Psoas muscle (tissue), 8 donors: ENCODE results near the gene SSC4D. TPM values are rescaled to one million over a fixed set of nuclear protein-coding genes. Genes with fewer than 3 reads are reported as not detected.

Experiments
- ATAC-seq, 4 donors: fragments of 200-7000 bp; cut with Tn5 transposase; one replicate each; pipeline ENCODE4 v1.9.1; 2020; ENCODE audit warnings: moderate library complexity in 3 of 4, mild to moderate bottlenecking in 2 of 4
- DNase-seq, 2 donors: peaks; one replicate each; pipeline ENCODE4 v3.0.0-alpha.2; 2020
- H3K27ac ChIP-seq: fragments of 200-600 bp; one replicate; pipeline ENCODE4 v1.8.0; 2022
- H3K27me3 ChIP-seq, 3 donors: fragments of 200-600 bp in 1 of 3; one replicate each; pipeline versions ENCODE4 v1.6.1 to v1.8.0; 2013 to 2022; ENCODE audit warnings: low read length in 2 of 3, mild to moderate bottlenecking in 2 of 3, moderate library complexity in 1 of 3; ENCODE audit not compliant: insufficient read depth in 3 of 3
- H3K36me3 ChIP-seq, 2 donors: fragments of 200-600 bp in 1 of 2; one replicate each; pipeline versions ENCODE4 v1.6.1 to v1.8.0; 2013 to 2022; ENCODE audit warnings: low read depth in 1 of 2, mild to moderate bottlenecking in 1 of 2, moderate library complexity in 1 of 2; ENCODE audit not compliant: insufficient read depth in 1 of 2
- H3K4me1 ChIP-seq: fragments of 200-600 bp; one replicate; pipeline ENCODE4 v1.8.0; 2022
- H3K4me3 ChIP-seq: fragments of 200-600 bp; one replicate; pipeline ENCODE4 v1.8.0; 2022; ENCODE audit warnings: mild to moderate bottlenecking
- H3K9me3 ChIP-seq: fragments of 200-600 bp; one replicate; pipeline ENCODE4 v1.8.0; 2022
- WGBS, 3 donors: extraction: QIAGEN DNeasy Blood & Tissue Kit; methylation state at CpG; one replicate each; pipeline versions ENCODE4 v1.1.6 to v1.1.7; 2013; 5-methylcytosine and 5-hydroxymethylcytosine counted together
- intact Hi-C, 2 donors: fragments of 100-400 bp; cut with DNase I; formaldehyde crosslinking; loops; one replicate each; pipeline versions ENCODE4 v1.11.0 to v1.14.2; 2022
- polyA plus RNA-seq, 3 donors: library from polyadenylated mRNA; stranded (reverse); fragments of 200-250 nt; gene quantifications; one replicate each; pipeline ENCODE4 v1.2.3, GENCODE V29; 2013
- total RNA-seq, 4 donors: library from RNA; stranded (reverse); fragmentation: NEBNext Ultra II Directional in 2 of 4; extraction: Animal tissue kit (Norgen Biotek cat#: 25700) in 2 of 4; gene quantifications; one replicate each; pipeline versions ENCODE4 v1.2.1 to v1.2.4, GENCODE V29; 2021 to 2023
- TF ChIP-seq, protein P1 (sequence below): fragments of 200-600 bp; IDR thresholded peaks from one replicate; pipeline ENCODE4 v1.8.0; 2022; ENCODE audit warnings: antibody characterized with exemption
- donor health status: healthy with polysubstance abuse.
- donor health status: DM: no; HTN: no; CAD: no; lungs with moderate emphysema.
- donor health status: Bipolar disorder and iron deficiency.
- donor health status: healthy.
- donor health status: DM: yes; HTN: yes; CAD: no.
- donor health status: DM: no; HTN: no; CAD: no.
- donor health status: DM: no; HTN: no; CAD: no.
- donor health status: DM: yes; HTN: yes; CAD: no.

Gene SSC4D
- total and polyA plus RNA-seq, 7 donors, result 0.79 to 3.3 (median 1.0) TPM

DNA sequence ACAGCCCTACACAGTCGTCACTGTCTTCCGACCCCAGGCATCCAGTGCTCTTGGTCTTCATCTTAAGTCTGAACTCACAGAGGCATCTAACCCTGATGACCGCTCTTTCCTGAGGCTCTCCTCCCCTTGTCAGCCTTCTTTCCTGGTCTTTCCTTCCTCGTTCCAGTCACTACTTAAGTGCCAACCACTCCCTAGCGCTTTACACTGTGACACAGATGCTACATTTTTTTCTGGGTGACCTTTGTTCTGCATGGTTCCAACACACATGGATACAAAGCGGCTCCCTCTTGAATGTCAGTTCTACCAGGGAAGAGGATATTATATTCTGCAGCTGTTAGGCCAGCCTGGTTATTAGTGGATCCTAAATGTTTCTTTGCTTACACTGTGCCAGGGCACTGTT is 63.4 kb downstream of the SSC4D start:
- Histone ChIP-seq H3K27me3 (no peaks in the 10 kb centered on the region), H3K27ac (peak overlapping the region; percentile 73), H3K4me3 (peak overlapping the region; percentile 2), H3K9me3 (no peaks in the 10 kb centered on the region), H3K4me1 (peaks cover 85% of the 10 kb centered on the region), H3K36me3 (peaks cover 3 to 73% of the 10 kb centered on the region in 2 donors)
- ATAC-seq, result peak; percentile 52 to 77 (median 73)
- TF ChIP-seq, protein P1, sequence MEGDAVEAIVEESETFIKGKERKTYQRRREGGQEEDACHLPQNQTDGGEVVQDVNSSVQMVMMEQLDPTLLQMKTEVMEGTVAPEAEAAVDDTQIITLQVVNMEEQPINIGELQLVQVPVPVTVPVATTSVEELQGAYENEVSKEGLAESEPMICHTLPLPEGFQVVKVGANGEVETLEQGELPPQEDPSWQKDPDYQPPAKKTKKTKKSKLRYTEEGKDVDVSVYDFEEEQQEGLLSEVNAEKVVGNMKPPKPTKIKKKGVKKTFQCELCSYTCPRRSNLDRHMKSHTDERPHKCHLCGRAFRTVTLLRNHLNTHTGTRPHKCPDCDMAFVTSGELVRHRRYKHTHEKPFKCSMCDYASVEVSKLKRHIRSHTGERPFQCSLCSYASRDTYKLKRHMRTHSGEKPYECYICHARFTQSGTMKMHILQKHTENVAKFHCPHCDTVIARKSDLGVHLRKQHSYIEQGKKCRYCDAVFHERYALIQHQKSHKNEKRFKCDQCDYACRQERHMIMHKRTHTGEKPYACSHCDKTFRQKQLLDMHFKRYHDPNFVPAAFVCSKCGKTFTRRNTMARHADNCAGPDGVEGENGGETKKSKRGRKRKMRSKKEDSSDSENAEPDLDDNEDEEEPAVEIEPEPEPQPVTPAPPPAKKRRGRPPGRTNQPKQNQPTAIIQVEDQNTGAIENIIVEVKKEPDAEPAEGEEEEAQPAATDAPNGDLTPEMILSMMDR, result no peak
- DNase-seq, result no peak
- WGBS, 3 donors, result 35 to 51% (median 41%) methylated on average over 6 of the region's 6 CpGs
- intact Hi-C loops, result no loop called here

- DNase-seq (no peak), ATAC-seq (no peak)
- no peak overlapping the region for H3K4me3 ChIP-seq
- H3K4me1 ChIP-seq, result peaks cover 87% of the 10 kb centered on the region
- peaks cover 3 to 65% of the 10 kb centered on the region in 2 donors for H3K36me3 ChIP-seq
- TF ChIP-seq, protein P1, result no peak
- intact Hi-C loops, result no loop called here
- H3K9me3 ChIP-seq, result no peaks in the 10 kb centered on the region
- 91 to 94% (median 94%) methylated on average over 6 of the region's 6 CpGs for WGBS, 3 donors
- peak overlapping the region; percentile 56 for H3K27ac ChIP-seq
- H3K27me3 ChIP-seq, result no peaks in the 10 kb centered on the region
Measured at GRCh38 chr7:76343931-76344321, 65.6 kb downstream of the SSC4D start.

GRCh38 chr7:76343294-76343930 is 66.1 kb downstream of the SSC4D start:
- H3K4me1 ChIP-seq, result peaks cover 87% of the 10 kb centered on the region
- no peaks in the 10 kb centered on the region for H3K9me3 ChIP-seq
- intact Hi-C loops, result no loop called here
- H3K4me3 ChIP-seq, result no peak overlapping the region
- H3K27me3 ChIP-seq, result no peaks in the 10 kb centered on the region
- H3K27ac ChIP-seq, result peak overlapping the region; percentile 56
- TF ChIP-seq, protein P1, result no peak
- WGBS, 3 donors, result 89 to 95% (median 93%) methylated on average over 6 of the region's 6 CpGs
- ATAC-seq (no peak), DNase-seq (no peak)
- peaks cover 3 to 59% of the 10 kb centered on the region in 2 donors for H3K36me3 ChIP-seq

DNA sequence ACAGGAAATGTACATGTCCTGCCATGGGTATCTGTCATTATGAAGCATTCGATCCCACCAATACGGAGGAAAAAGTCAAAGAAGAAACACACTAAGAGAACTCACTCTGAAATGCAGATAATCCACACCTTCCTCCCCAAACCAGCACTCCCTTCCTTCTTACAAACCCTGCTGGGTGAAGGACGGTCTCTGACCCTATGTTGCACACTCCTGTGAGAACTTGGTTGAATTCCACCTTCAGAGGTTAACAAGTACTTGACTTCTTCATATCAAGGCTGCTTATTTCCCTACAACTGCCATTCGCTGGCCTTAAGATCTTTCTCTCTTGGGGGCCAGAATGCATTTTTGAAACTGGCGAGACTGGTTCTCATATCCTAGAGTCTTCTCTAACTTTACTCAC is 67.3 kb downstream of the SSC4D start:
- intact Hi-C loops, result no loop called here
- Histone ChIP-seq H3K27ac (peak overlapping the region; percentile 84), H3K27me3 (no peaks in the 10 kb centered on the region), H3K4me1 (peaks cover 87% of the 10 kb centered on the region), H3K4me3 (no peak overlapping the region), H3K9me3 (no peaks in the 10 kb centered on the region), H3K36me3 (peaks cover 3 to 55% of the 10 kb centered on the region in 2 donors)
- DNase-seq (no peak), ATAC-seq (no peak)
- WGBS, 3 donors, result 74 to 88% (median 83%) methylated on average over 5 of the region's 5 CpGs
- TF ChIP-seq, protein P1, result no peak
